Gastroesophageal sphincter (tissue), 4 donors: ENCODE data around the gene MAT1A. TPM values are rescaled to one million over a fixed set of nuclear protein-coding genes. Genes with fewer than 3 reads are reported as not detected.

Experiments
- total RNA-seq, 4 donors: library from RNA; depleted of rRNA; stranded (reverse); fragments of >200 nt; gene quantifications; one replicate each; pipeline ENCODE4 v1.1.0, GENCODE V29; 2016

Gene MAT1A
- total RNA-seq, 4 donors from 2014 or later, result not detected

Other genes starting within 250 kb of the MAT1A start
- 10 to 100 TPM in 3 of 4 donors, 1 to 10 TPM in 1; 7.8 to 15.1 (median 13.2) TPM for gene TMEM254, start 211.0 kb downstream of the MAT1A start, total RNA-seq
- gene PLAC9, start 156.9 kb downstream of the MAT1A start, total RNA-seq, result 10 to 100 TPM; 21.0 to 34.9 (median 28.9) TPM
- 100 to 1,000 TPM; 117 to 225 (median 162) TPM for gene ANXA11, start 84.1 kb downstream of the MAT1A start, total RNA-seq
- gene DYDC1, start 67.1 kb upstream of the MAT1A start, total RNA-seq, result not detected
- gene DYDC2, start 67.1 kb upstream of the MAT1A start, total RNA-seq, result not detected
- gene PRXL2A, start 118.9 kb upstream of the MAT1A start, total RNA-seq, result 10 to 100 TPM; 26.4 to 29.4 (median 26.6) TPM
- 10 to 100 TPM; 23.3 to 52.4 (median 37.1) TPM for gene TSPAN14, start 164.7 kb upstream of the MAT1A start, total RNA-seq
- not detected for gene SH2D4B, start 248.2 kb upstream of the MAT1A start, total RNA-seq